Measurements from ENCODE around the gene BAZ1B. TPM values are rescaled to one million over a fixed set of nuclear protein-coding genes. Genes with fewer than 3 reads are reported as not detected.
"Not testable (repeated sequence)": the region's sequence is repeated elsewhere in the genome, so short reads cannot be mapped to it uniquely, and the experiment has no call there.

The BAZ1B gene
- total RNA-seq, 3 donors from 2014 or later = 53.7 to 57.4 (median 56.3) TPM

- H3K4me3 ChIP-seq = no peak overlapping the region
- H3K27ac ChIP-seq = no peak overlapping the region
- no peak for TF ChIP-seq POLR2AphosphoS5 (IDR thresholded peaks at IDR 0.05)
- TF ChIP-seq, protein P1, sequence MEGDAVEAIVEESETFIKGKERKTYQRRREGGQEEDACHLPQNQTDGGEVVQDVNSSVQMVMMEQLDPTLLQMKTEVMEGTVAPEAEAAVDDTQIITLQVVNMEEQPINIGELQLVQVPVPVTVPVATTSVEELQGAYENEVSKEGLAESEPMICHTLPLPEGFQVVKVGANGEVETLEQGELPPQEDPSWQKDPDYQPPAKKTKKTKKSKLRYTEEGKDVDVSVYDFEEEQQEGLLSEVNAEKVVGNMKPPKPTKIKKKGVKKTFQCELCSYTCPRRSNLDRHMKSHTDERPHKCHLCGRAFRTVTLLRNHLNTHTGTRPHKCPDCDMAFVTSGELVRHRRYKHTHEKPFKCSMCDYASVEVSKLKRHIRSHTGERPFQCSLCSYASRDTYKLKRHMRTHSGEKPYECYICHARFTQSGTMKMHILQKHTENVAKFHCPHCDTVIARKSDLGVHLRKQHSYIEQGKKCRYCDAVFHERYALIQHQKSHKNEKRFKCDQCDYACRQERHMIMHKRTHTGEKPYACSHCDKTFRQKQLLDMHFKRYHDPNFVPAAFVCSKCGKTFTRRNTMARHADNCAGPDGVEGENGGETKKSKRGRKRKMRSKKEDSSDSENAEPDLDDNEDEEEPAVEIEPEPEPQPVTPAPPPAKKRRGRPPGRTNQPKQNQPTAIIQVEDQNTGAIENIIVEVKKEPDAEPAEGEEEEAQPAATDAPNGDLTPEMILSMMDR (IDR thresholded peaks at IDR 0.05) = no peak
- intact Hi-C loops (cut with DNase I; ENCODE audit: low total_unique reads) = no loop called here
- H3K4me1 ChIP-seq = no peaks in the 10 kb centered on the region
- peaks cover 0 to 9% of the 10 kb centered on the region in 2 donors for H3K27me3 ChIP-seq
- no peaks in the 10 kb centered on the region for H3K36me3 ChIP-seq
- no peak for DNase-seq (ENCODE audit: low spot score in 2 of 2)
- H3K9me3 ChIP-seq = no peaks in the 10 kb centered on the region
Observed at GRCh38 chr7:73432676-73433075, 89.4 kb downstream of the BAZ1B start.

DNA sequence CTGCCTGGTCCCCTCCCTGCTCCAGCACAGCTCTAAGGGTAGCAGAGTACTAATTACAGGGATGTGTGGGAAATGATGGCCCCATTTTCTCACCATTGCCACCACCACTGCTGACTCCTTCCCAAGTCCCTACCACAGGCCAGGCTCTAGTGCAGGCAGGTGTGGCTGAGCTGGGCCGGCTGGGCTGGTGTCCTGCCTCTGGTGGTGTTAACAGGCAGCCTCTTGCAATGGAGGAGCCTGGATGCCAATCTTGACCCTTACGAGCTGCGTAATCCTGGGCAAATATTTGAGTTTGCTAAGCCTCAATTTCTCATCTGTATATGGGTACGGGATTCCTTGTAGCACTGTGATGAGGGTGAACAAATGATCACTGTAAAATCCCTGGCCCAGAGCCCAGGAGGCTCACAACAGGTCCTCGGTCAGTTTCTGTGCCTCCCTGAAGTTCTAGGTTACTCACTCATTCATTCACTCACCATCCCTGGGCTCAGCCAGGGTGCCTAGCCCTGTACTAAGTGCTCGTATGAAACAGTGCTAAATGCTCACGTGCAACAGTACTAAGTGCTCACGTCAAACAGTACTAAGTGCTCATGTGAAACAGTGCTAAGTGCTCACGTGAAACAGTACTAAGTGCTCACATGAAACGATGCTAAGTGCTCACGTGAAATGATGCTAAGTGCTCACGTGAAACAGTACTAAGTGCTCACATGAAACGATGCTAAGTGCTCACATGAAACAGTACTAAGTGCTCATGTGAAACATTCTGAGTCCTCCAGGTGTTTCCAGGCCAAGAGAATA, 90.9 kb downstream of the BAZ1B start:
- TF ChIP-seq POLR2A (IDR thresholded peaks at IDR 0.05) (no peak), POLR2AphosphoS5 (IDR thresholded peaks at IDR 0.05) (no peak)
- TF ChIP-seq, protein P1 (IDR thresholded peaks at IDR 0.05) = no peak
- Histone ChIP-seq H3K9me3 (no peaks in the 10 kb centered on the region), H3K27ac (no peak overlapping the region), H3K36me3 (no peaks in the 10 kb centered on the region), H3K4me1 (no peaks in the 10 kb centered on the region), H3K4me3 (no peak overlapping the region), H3K27me3 (peaks cover 0 to 9% of the 10 kb centered on the region in 2 donors)
- intact Hi-C loops (cut with DNase I; ENCODE audit: low total_unique reads) = no loop called here
- DNase-seq (ENCODE audit: low spot score in 2 of 2) = no peak

GRCh38 chr7:73430540-73430939, 91.6 kb downstream of the BAZ1B start:
- H3K4me1 ChIP-seq; DNase-seq (ENCODE audit: low spot score in 2 of 2); H3K27me3 ChIP-seq; H3K4me3 ChIP-seq; H3K9me3 ChIP-seq; intact Hi-C loops (cut with DNase I; ENCODE audit: low total_unique reads); H3K27ac ChIP-seq; H3K36me3 ChIP-seq: not testable (repeated sequence)

DNA sequence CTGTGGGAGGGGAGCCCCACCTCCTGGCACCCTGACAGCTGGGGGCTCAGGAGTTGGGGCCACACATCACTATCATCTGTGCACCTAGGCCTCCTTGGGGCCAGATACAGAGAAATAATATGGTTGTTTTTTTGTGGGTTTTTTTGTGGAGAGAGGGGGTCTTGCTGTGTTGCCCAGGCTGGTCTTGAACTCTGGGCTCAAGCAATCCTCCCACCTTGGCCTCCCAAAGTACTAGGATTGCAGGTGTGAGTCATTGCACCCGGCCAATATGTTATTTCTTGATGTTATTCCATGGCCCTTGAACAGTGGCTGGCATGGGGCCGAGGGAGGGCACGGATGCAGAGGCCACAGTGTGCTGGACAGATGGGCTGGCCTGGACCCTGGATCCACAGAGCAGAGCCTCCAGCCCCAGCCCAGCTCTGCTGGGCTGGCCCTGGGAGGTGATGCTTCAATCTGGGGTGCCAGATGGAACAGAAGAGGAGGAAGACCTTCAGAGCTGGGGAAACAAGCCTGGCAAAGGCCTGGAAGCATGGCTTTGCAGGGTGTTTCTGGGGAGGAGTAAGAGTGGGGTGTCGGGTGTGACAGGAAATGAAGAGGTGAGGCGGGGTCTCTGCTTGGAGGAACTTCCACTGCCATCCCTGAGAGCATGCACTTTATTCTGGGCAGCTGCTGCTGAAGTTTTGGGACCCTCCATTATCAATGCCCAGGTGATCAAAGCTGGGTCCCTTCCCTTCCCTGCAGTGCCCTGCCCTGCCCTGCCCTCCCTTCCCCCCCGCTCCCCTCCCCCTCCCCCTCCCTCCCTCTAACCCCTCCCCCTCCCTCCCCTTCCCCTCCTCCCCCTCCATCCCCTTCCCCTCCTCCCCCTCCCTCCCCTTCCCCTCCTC, 92.2 kb downstream of the BAZ1B start:
- intact Hi-C loops (cut with DNase I; ENCODE audit: low total_unique reads) = no loop called here
- no peaks in the 10 kb centered on the region for H3K4me1 ChIP-seq
- H3K27me3 ChIP-seq = peaks cover 0 to 9% of the 10 kb centered on the region in 2 donors
- no peak overlapping the region for H3K4me3 ChIP-seq
- H3K27ac ChIP-seq = no peak overlapping the region
- no peaks in the 10 kb centered on the region for H3K9me3 ChIP-seq
- no peak for DNase-seq (ENCODE audit: low spot score in 2 of 2)
- H3K36me3 ChIP-seq = no peaks in the 10 kb centered on the region
- no peak for TF ChIP-seq POLR2AphosphoS5 (IDR thresholded peaks at IDR 0.05)
- TF ChIP-seq POLR2A (IDR thresholded peaks at IDR 0.05) = no peak
- TF ChIP-seq, protein P1 (IDR thresholded peaks at IDR 0.05) = no peak

DNA sequence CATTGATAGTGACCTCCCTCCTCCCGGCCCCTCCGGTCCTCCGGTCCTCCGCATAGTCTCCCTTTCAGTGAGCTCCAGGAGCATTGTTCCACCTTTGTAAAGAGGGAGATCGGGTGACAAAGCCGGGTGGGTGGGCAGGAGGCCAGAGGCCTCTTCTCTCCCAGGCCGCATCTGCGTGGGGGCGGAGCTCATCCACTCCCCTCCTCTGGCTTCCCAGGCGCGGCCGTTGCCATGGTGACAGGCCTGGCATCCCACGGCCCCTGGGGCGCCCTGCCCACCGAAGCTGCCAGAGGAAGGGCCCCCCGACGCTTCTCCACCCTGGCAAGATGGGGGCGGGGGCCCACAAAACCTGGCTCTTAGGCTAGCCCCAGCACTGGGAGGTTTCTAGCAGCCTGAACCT, 92.9 kb downstream of the BAZ1B start:
- Histone ChIP-seq H3K4me1 (no peaks in the 10 kb centered on the region), H3K4me3 (no peak overlapping the region), H3K9me3 (no peaks in the 10 kb centered on the region), H3K27me3 (peaks cover 0 to 9% of the 10 kb centered on the region in 2 donors), H3K36me3 (no peaks in the 10 kb centered on the region), H3K27ac (no peak overlapping the region)
- TF ChIP-seq POLR2AphosphoS5 (IDR thresholded peaks at IDR 0.05) (no peak), POLR2A (IDR thresholded peaks at IDR 0.05) (no peak)
- TF ChIP-seq, protein P1 (IDR thresholded peaks at IDR 0.05) = no peak
- DNase-seq (ENCODE audit: low spot score in 2 of 2) = no peak
- intact Hi-C loops (cut with DNase I; ENCODE audit: low total_unique reads) = no loop called here

Data from breast epithelium (tissue), 4 donors.